OCI-LY3 (cell line): ENCODE measurements around the gene KAT7.
"Not testable (repeated sequence)": the region's sequence is repeated elsewhere in the genome, so short reads cannot be mapped to it uniquely, and the experiment has no call there.

Experiments used
- H2AFZ ChIP-seq: fragments of 200-600, 300-600 bp; shearing (Covaris generic); 2 replicates; pipeline ENCODE4 v1.6.0; 2014; ENCODE audit warnings: antibody characterized with exemption, low read depth, low read length
- H3K27ac ChIP-seq: fragments of 200-600, 300-600 bp; sonication (generic); 2 replicates; pipeline ENCODE4 v1.5.1; 2014; ENCODE audit warnings: mild to moderate bottlenecking, low read length, moderate library complexity, mixed read lengths
- H3K27me3 ChIP-seq: fragments of 200-600, 300-600 bp; sonication (generic); 2 replicates; pipeline ENCODE4 v1.6.1; 2014; ENCODE audit warnings: low read depth, low read length, mixed read lengths
- H3K36me3 ChIP-seq: fragments of 200-600, 300-600 bp; sonication (generic); replicated peaks from 2 replicates; pipeline ENCODE3; 2014; ENCODE audit warnings: low read depth, low read length, mixed read lengths
- H3K4me1 ChIP-seq: fragments of 300-600, 200-600 bp; sonication (generic); 2 replicates; pipeline ENCODE4 v1.6.1; 2014; ENCODE audit warnings: low read length, mixed read lengths
- H3K4me2 ChIP-seq: fragments of 200-600, 300-600 bp; sonication (generic); 2 replicates; pipeline ENCODE4 v1.6.1; 2014; ENCODE audit warnings: low read length, mixed read lengths
- H3K4me3 ChIP-seq: fragments of 300-600, 200-600 bp; sonication (generic); 2 replicates; pipeline ENCODE4 v1.5.1; 2014; ENCODE audit warnings: antibody characterized with exemption, mild to moderate bottlenecking, low read length, moderate library complexity
- H3K79me2 ChIP-seq: fragments of 300-600, 200-600 bp; shearing (Covaris generic); 2 replicates; pipeline ENCODE4 v1.6.1; 2014; ENCODE audit warnings: mild to moderate bottlenecking, low read length, mixed read lengths
- H3K9ac ChIP-seq: fragments of 300-600, 200-600 bp; shearing (Covaris generic); 2 replicates; pipeline ENCODE4 v1.6.0; 2014; ENCODE audit warnings: mild to moderate bottlenecking, low read length, moderate library complexity
- H3K9me3 ChIP-seq: fragments of 200-600, 300-600 bp; shearing (Covaris generic); 2 replicates; pipeline ENCODE4 v1.6.1; 2014; ENCODE audit warnings: low read length, mixed read lengths; ENCODE audit not compliant: insufficient read depth
- H4K20me1 ChIP-seq: fragments of 200-600, 300-600 bp; sonication (generic); 2 replicates; pipeline ENCODE4 v1.6.1; 2016; ENCODE audit warnings: low read length, mixed read lengths; ENCODE audit not compliant: insufficient read depth
- CTCF ChIP-seq: fragments of 200-600, 300-600 bp; sonication (generic); IDR thresholded peaks from 2 replicates; pipeline ENCODE4 v1.5.1; 2014; ENCODE audit warnings: antibody characterized with exemption, low read length, low read depth
- EZH2phosphoT487 ChIP-seq: fragments of 200-600 bp; shearing (Covaris generic); IDR thresholded peaks from 2 replicates; pipeline ENCODE4 v1.6.1; 2018; ENCODE audit warnings: antibody characterized with exemption, mixed run types, low read depth

KAT7 gene

GRCh38 chr17:49825645-49826044 lies 37.2 kb downstream of the KAT7 start:
- H3K9ac ChIP-seq, result no peak overlapping the region
- no peak overlapping the region for H2AFZ ChIP-seq
- H4K20me1 ChIP-seq, result no peaks in the 10 kb centered on the region
- no peak overlapping the region for H3K4me3 ChIP-seq
- no peaks in the 10 kb centered on the region for H3K79me2 ChIP-seq
- TF ChIP-seq CTCF (no peak), EZH2phosphoT487 (no peak)
- H3K4me2 ChIP-seq, result no peak overlapping the region
- no peaks in the 10 kb centered on the region for H3K27me3 ChIP-seq
- no peaks in the 10 kb centered on the region for H3K9me3 ChIP-seq
- H3K36me3 ChIP-seq, result peaks cover 55% of the 10 kb centered on the region
- H3K27ac ChIP-seq, result no peak overlapping the region
- no peaks in the 10 kb centered on the region for H3K4me1 ChIP-seq

GRCh38 chr17:49828325-49828724 lies 39.8 kb downstream of the KAT7 start:
- not testable (repeated sequence) for H3K4me2 ChIP-seq, H3K9ac ChIP-seq, H2AFZ ChIP-seq, H3K27me3 ChIP-seq, H4K20me1 ChIP-seq, H3K79me2 ChIP-seq, H3K9me3 ChIP-seq, H3K4me3 ChIP-seq, H3K4me1 ChIP-seq, H3K27ac ChIP-seq
- peaks cover 36% of the 10 kb centered on the region for H3K36me3 ChIP-seq

- H3K9ac ChIP-seq, result no peak overlapping the region
- no peak overlapping the region for H3K4me2 ChIP-seq
- no peak overlapping the region for H2AFZ ChIP-seq
- H3K27me3 ChIP-seq, result no peaks in the 10 kb centered on the region
- no peaks in the 10 kb centered on the region for H3K4me1 ChIP-seq
- H4K20me1 ChIP-seq, result no peaks in the 10 kb centered on the region
- no peak for TF ChIP-seq EZH2phosphoT487
- TF ChIP-seq CTCF, result no peak
- no peak overlapping the region for H3K4me3 ChIP-seq
- H3K79me2 ChIP-seq, result no peaks in the 10 kb centered on the region
- no peak overlapping the region for H3K27ac ChIP-seq
- no peaks in the 10 kb centered on the region for H3K9me3 ChIP-seq
- peaks cover 34% of the 10 kb centered on the region for H3K36me3 ChIP-seq
Observed at GRCh38 chr17:49829026-49829425, 40.5 kb downstream of the KAT7 start.

- no peaks in the 10 kb centered on the region for H3K27me3 ChIP-seq
- no peak overlapping the region for H3K27ac ChIP-seq
- H3K79me2 ChIP-seq, result no peaks in the 10 kb centered on the region
- no peaks in the 10 kb centered on the region for H3K4me1 ChIP-seq
- no peak overlapping the region for H2AFZ ChIP-seq
- H4K20me1 ChIP-seq, result no peaks in the 10 kb centered on the region
- no peak overlapping the region for H3K4me3 ChIP-seq
- no peak overlapping the region for H3K9ac ChIP-seq
- no peaks in the 10 kb centered on the region for H3K9me3 ChIP-seq
- peaks cover 33% of the 10 kb centered on the region for H3K36me3 ChIP-seq
- no peak overlapping the region for H3K4me2 ChIP-seq
- TF ChIP-seq CTCF, result no peak
- TF ChIP-seq EZH2phosphoT487, result no peak
Observed at GRCh38 chr17:49830605-49831004, 42.1 kb downstream of the KAT7 start.

GRCh38 chr17:49832840-49833599 lies 44.5 kb downstream of the KAT7 start:
- no peaks in the 10 kb centered on the region for H3K9me3 ChIP-seq
- H3K4me3 ChIP-seq, result no peak overlapping the region
- H3K9ac ChIP-seq, result no peak overlapping the region
- no peaks in the 10 kb centered on the region for H4K20me1 ChIP-seq
- H3K79me2 ChIP-seq, result no peaks in the 10 kb centered on the region
- H3K36me3 ChIP-seq, result peaks cover 20% of the 10 kb centered on the region
- no peaks in the 10 kb centered on the region for H3K4me1 ChIP-seq
- TF ChIP-seq CTCF, result no peak
- no peak for TF ChIP-seq EZH2phosphoT487
- no peak overlapping the region for H2AFZ ChIP-seq
- H3K27ac ChIP-seq, result no peak overlapping the region
- no peak overlapping the region for H3K4me2 ChIP-seq
- no peaks in the 10 kb centered on the region for H3K27me3 ChIP-seq
